HTERT RPE-1 (cell line): ENCODE measurements around the gene CCL8.

Experiments used
- in situ Hi-C: fragments of 300-500 bp; cut with MboI; formaldehyde crosslinking; loops from 4 replicates; pipeline ENCODE4 v1.14.3; 2020; ENCODE audit warnings: low sequenced_read_pairs

The CCL8 gene

DNA sequence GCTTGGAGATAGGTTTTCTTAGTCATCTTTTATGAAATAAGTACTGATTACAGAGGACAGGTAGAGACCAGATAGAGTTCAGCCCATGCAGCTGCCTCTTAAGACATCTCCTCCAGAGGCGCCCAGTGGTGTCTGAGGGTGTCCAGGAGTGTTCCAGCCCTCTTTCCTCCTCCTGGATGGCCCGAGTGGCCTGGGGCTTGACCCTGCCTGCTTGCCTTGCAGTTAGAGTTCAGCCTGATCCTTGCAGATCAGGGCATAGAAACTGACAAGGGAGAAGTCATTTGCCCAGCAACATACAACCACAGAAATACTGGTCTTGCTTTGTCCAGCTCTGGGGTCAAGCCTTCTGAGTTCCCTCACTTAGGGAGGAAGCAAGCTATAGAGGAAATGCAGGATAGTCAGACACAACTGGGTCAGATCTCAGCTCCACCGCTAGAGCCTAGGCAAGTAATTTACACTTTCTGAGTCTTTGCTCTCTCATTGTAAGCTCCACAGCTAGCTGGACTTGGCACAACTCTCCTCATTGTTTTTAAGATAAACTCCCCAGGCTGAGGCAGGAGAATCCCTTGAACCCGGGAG is 47.4 kb downstream of the CCL8 start:
- in situ Hi-C loops, result no loop called here

DNA sequence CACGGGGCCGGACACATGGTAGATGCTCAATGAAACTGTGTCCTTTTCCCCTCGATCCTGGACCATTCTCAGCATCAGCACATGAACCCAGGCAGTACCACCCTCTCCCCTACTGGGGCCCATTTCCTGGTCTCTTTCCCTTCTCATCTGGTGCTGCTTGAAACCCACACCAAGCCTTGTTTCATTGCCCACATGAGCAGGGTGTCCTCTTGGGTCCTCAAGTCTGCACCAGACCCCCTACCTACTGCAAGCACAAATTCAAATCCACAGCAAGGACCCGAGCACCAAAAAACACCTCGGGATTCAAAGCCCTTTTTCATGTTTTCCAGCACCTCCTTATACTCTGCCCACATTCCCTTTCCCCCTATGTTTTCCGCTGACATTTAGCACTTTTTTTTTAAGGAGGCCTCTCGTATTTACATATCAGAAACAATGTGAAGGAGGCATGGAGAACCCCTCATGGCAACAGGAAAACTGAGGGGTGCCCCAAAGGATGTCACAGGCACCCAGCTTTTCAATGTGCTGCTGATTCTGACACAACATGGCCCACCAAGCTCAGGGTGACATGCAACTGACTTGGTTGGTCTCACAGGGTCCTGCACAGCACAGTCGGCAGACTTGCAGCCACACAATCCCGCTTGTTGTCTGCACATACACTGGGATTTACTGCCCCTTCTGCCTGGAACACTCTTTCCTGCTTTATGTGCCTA is 48.4 kb downstream of the CCL8 start:
- in situ Hi-C loops, result no loop called here

DNA sequence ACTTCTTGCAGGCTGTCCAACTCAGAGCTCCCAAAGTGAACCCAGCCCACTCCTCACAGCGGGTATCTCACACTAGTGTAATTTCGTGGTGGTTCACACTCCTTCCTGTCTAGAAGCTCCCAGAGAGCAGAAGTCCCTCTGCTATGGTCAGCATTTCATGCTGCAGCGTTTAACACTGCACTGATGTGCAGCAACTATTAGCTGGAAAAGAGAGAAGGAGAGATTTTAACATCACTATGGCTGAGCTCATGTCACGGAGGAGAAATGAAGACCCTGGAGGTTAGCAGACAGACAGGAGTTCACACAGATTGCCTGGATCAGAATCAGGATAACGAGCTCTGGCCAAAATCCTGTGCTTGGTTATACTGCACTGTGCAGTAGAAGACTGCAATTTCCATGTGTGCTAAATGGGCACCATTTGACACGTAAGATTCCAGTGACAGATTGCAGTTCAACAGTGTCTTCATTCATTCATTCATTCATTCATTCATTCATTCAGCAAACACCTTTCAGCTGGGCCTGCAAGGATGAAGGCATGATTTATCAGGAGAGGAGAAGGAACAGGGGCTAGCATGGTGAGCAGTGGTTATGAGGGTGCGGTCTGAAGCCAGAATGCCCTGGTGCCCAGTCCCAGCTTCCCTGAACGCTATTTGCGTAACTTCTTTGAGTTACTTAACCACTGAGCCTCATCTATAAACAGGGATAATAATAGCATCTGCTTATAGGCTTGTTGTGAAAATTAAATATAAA is 49.1 kb downstream of the CCL8 start:
- in situ Hi-C loops, result no loop called here

DNA sequence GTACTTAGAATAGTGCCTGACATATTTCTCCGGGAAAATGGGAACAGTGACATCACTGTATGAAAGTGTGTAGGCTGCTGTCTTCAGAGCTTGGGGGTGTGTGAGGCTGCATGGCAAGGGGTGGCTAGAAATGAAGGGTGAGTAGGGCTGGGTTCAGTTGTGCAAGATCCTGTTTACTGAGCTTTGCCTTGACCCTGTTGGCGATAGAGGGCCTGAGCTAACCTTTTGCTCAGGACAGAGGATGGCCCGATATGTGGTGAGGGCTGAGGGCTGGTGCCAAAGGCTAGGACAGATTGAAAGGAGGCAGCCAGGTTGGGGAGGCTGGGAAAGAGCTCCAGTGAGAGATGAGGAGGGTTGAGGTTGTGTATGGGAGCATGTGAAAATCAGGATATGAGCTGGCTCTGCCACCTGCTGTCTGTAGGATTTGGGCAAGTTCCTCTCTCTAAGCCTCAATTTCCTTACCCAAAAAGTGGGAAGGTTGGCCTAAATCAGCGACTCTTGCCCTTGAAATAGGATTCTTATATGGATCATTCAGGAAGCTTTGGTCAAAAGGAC is 49.8 kb downstream of the CCL8 start:
- in situ Hi-C loops, result no loop called here

DNA sequence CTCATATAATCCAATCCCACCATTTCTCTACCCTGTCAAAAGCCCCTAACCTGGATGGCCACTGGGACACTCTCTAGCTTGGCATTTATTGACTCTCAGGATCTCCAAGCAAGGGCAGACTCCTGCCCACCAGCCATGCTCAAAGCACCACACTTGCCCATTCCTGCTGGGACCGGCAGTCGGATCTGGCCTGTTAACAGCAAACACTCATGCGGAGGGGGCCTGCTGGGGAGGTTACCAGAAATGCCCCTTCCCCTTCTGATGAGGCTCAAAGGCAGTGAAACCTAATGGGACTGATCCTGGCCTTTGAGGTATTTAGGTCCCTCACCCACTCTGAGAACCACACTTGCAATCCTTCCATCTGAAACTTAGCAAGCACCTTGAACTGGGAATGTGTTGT is 50.3 kb downstream of the CCL8 start:
- in situ Hi-C loops, result no loop called here

DNA sequence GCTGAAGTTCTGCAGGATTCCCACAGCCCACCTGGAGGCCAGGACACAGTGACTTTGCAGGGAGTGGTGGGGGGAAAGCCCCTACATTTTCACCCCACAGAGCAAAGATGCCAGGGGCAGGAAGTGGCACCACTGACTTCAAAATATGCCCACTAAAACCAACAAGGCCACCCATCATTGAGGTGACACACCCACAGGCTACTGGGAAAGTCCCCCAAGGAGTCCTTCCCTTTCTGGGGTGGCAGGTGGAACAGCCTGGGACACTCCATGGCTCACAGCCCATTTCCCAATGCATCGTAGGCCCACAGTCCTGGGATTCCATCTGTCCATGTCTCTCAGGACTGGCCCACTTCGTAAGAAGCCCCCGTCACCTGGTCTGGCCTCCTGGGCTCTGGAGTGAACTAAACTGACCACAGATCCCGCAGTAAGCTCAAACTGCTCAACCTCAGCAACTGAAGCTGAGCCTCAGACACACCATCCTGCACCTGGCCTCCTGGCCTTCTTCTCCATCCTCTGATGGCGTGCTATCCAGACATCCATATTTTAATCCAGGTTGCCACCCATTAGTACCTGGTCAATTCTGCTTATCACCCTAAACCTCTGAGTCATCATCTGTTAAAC is 51.3 kb downstream of the CCL8 start:
- in situ Hi-C loops, result no loop called here

DNA sequence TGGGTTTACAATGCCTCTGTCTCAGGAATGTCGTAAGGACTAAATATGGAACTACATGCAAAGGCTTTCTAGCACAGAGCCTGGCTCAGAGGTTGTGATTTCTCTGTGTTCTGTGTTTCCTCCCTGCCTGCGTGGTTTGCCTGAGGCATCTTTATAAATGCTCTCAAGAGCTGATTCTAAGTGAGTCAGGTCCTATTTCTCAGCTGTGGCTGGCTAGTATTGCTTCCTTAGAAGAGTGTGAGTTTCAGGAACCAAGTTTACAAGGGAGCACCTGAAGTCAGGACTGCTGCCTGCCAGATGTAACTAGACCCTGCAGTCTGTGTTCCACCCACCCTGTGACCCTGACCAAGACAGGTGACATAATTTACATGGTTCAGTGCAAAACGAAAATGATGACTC is 51.8 kb downstream of the CCL8 start:
- in situ Hi-C loops, result no loop called here
